A673 (cell line): Measurements from ENCODE around the gene TAF9. TPM values are rescaled to one million over a fixed set of nuclear protein-coding genes. Genes with fewer than 3 reads are reported as not detected.

Experiments used
- BruUV-seq: library from RNA; stranded (reverse); fragments of 400-500 nt; replicated peaks from 2 replicates; lab custom pipeline; 2021; lab: Mats Ljungman, UMichigan
- CTCF ChIA-PET: fragments of 300-600 bp; sonication (Branson Sonifier 250); formaldehyde crosslinking; loops from one replicate; lab custom pipeline; 2022; ENCODE audit warnings: antibody characterized with exemption; lab: Charles Lee
- POLR2A ChIA-PET: fragments of 300-600 bp; sonication (Branson Sonifier 250); formaldehyde crosslinking; loops from one replicate; lab custom pipeline; 2022; ENCODE audit warnings: antibody characterized with exemption; ENCODE audit not compliant: low non-redundant PET; lab: Charles Lee
- DNase-seq: peaks from one replicate; pipeline ENCODE4 v3.0.0-alpha.2; 2015; ENCODE audit warnings: low spot score
- H3K27ac ChIP-seq: fragments of 200-600 bp; sonication (generic); 2 replicates; pipeline ENCODE4 v1.5.1; 2016; ENCODE audit warnings: mixed run types, low read depth, mild to moderate bottlenecking, mixed read lengths, antibody characterized with exemption, low read length; ENCODE audit not compliant: poor library complexity, severe bottlenecking
- H3K27me3 ChIP-seq: fragments of 200-600 bp; sonication (generic); replicated peaks from 2 replicates; pipeline ENCODE4 v1.6.1; 2017; ENCODE audit warnings: mixed run types, low read depth, mild to moderate bottlenecking, mixed read lengths, antibody characterized with exemption, low read length; ENCODE audit not compliant: insufficient read depth, poor library complexity
- H3K36me3 ChIP-seq: fragments of 200-600 bp; sonication (generic); 2 replicates; pipeline ENCODE4 v1.6.1; 2016; ENCODE audit warnings: mixed run types, mild to moderate bottlenecking, mixed read lengths, antibody characterized with exemption, low read length; ENCODE audit not compliant: insufficient read depth, poor library complexity, severe bottlenecking
- H3K4me1 ChIP-seq: fragments of 200-600 bp; sonication (generic); 2 replicates; pipeline ENCODE4 v1.6.1; 2017; ENCODE audit warnings: mixed run types, mild to moderate bottlenecking, mixed read lengths, antibody characterized with exemption, low read length; ENCODE audit not compliant: insufficient read depth, poor library complexity, severe bottlenecking
- H3K4me3 ChIP-seq: fragments of 200-600 bp; sonication (generic); 2 replicates; pipeline ENCODE4 v1.5.1; 2016; ENCODE audit warnings: low read depth, mixed run types, mild to moderate bottlenecking, mixed read lengths, low read length; ENCODE audit not compliant: poor library complexity, severe bottlenecking
- H3K9me3 ChIP-seq: fragments of 200-600 bp; sonication (generic); 2 replicates; pipeline ENCODE4 v1.6.1; 2016; ENCODE audit warnings: mixed run types, low read depth, mild to moderate bottlenecking, mixed read lengths, antibody characterized with exemption, low read length; ENCODE audit not compliant: poor library complexity, severe bottlenecking
- CTCF ChIP-seq: fragments of 300-800, 200-600 bp; sonication (generic); conservative IDR thresholded peaks from 2 replicates; pipeline ENCODE4 v1.5.1; 2017; ENCODE audit warnings: low read depth, mild to moderate bottlenecking, antibody characterized with exemption, low read length, moderate library complexity, mixed read lengths
- EZH2 ChIP-seq: fragments of 200-600 bp; sonication (generic); IDR thresholded peaks from 2 replicates; pipeline ENCODE4 v1.6.1; 2017; ENCODE audit warnings: borderline replicate concordance, low read depth, mild to moderate bottlenecking, mixed read lengths, antibody characterized with exemption, low read length; ENCODE audit not compliant: poor library complexity, severe bottlenecking
- intact Hi-C: fragments of 100-400 bp; cut with micrococcal nuclease; formaldehyde crosslinking; loops from one replicate; pipeline ENCODE4 v1.10.0; 2022; ENCODE audit not compliant: unreplicated experiment
- total RNA-seq: library from RNA; stranded (reverse); gene quantifications from 2 replicates; pipeline ENCODE4 v1.2.3, GENCODE V29; 2021

Gene TAF9
- total RNA-seq, 1 experiment from 2014 or later, result 91.4 TPM

- no TSS peak for BruUV-seq
- no peak overlapping the region for H3K4me3 ChIP-seq
These were observed 46.9 kb upstream of the TAF9 start for GRCh38 chr5:69416180-69416579.

GRCh38 chr5:69415584-69415958 is 46.3 kb upstream of the TAF9 start:
- no TSS peak for BruUV-seq
- no peaks in the 10 kb centered on the region for H3K9me3 ChIP-seq
- TF ChIP-seq CTCF (no peak), EZH2 (no peak)
- no peak overlapping the region for H3K27ac ChIP-seq
- ChIA-PET CTCF (no interaction called here), POLR2A (no interaction called here)
- intact Hi-C loops, result no loop called here
- H3K4me3 ChIP-seq, result no peak overlapping the region
- peaks cover 17% of the 10 kb centered on the region for H3K36me3 ChIP-seq
- no peak for DNase-seq
- H3K4me1 ChIP-seq, result no peaks in the 10 kb centered on the region
- no peaks in the 10 kb centered on the region for H3K27me3 ChIP-seq

More at GRCh38 chr5:69416180-69416579, 46.9 kb upstream of the TAF9 start:
- no peaks in the 10 kb centered on the region for H3K27me3 ChIP-seq
- TF ChIP-seq CTCF (no peak), EZH2 (no peak)
- H3K27ac ChIP-seq, result no peak overlapping the region
- no peaks in the 10 kb centered on the region for H3K4me1 ChIP-seq
- DNase-seq, result no peak
- ChIA-PET CTCF (no interaction called here), POLR2A (no interaction called here)
- H3K36me3 ChIP-seq, result peaks cover 17% of the 10 kb centered on the region
- H3K9me3 ChIP-seq, result no peaks in the 10 kb centered on the region
- intact Hi-C loops, result no loop called here

GRCh38 chr5:69414885-69415583 is 45.7 kb upstream of the TAF9 start, which contains the start of gene MARVELD2:
MARVELD2 (plus strand) TSS chr5:69415116; CDS start chr5:69419386, 4,270 bp downstream.
- DNase-seq, result no peak
- TF ChIP-seq EZH2 (no peak), CTCF (no peak)
- H3K27ac ChIP-seq, result no peak within 1 kb of the TSS
- H3K9me3 ChIP-seq, result no peaks in the 10 kb centered on the region
- H3K36me3 ChIP-seq, result peaks cover 17% of the 10 kb centered on the region
- H3K27me3 ChIP-seq, result no peaks in the 10 kb centered on the region
- no peak within 1 kb of the TSS for H3K4me3 ChIP-seq
- ChIA-PET CTCF (no interaction called here), POLR2A (no interaction called here)
- intact Hi-C loops, result no loop called here
- no peaks in the 10 kb centered on the region for H3K4me1 ChIP-seq
- no TSS peak for BruUV-seq
